B cell (primary cell): ENCODE measurements around the gene SYNPR. TPM values are rescaled to one million over a fixed set of nuclear protein-coding genes. Genes with fewer than 3 reads are reported as not detected.

Experiments used
- ATAC-seq: fragments of 200-7000 bp; cut with Tn5 transposase; one replicate; pipeline ENCODE4 v1.10.0; 2021; ENCODE audit warnings: low read depth, mild to moderate bottlenecking, moderate number of reproducible peaks, moderate library complexity
- CTCF ChIA-PET: fragments of 350-600 bp; sonication (Branson Sonifier 250); formaldehyde crosslinking; loops from one replicate; lab custom pipeline; 2021; ENCODE audit warnings: antibody characterized with exemption, inconsistent platforms; lab: Charles Lee
- POLR2A ChIA-PET: fragments of 350-600 bp; sonication (Branson Sonifier 250); formaldehyde crosslinking; loops from one replicate; lab custom pipeline; 2021; ENCODE audit warnings: antibody characterized with exemption; lab: Charles Lee
- DNase-seq: peaks from one replicate; pipeline ENCODE4 v3.0.0; 2013
- H2AFZ ChIP-seq: 2 replicates; pipeline ENCODE4 v1.6.1; 2012; ENCODE audit warnings: mild to moderate bottlenecking, low read depth, low read length; ENCODE audit not compliant: insufficient read depth, poor library complexity, severe bottlenecking
- H3K27ac ChIP-seq, 2 donors: 1 replicate in 1 of 2; 2 replicates in 1 of 2; pipeline ENCODE4 v1.5.1; 2012 to 2013; ENCODE audit warnings: low read length in 2 of 2, mild to moderate bottlenecking in 2 of 2, moderate library complexity in 1 of 2
- H3K27me3 ChIP-seq, 4 experiments: fragments of 200-600 bp in 1 of 4; sonication (generic) in 1 of 4; replicated peaks in 1 of 4; 1 replicate in 2 of 4; 2 replicates in 2 of 4; pipeline versions ENCODE4 v1.6.1 to v1.7.0; 2013 to 2016; ENCODE audit warnings: low read length in 3 of 4, mild to moderate bottlenecking in 2 of 4, mixed read lengths in 1 of 4, moderate library complexity in 1 of 4; ENCODE audit not compliant: insufficient read depth in 4 of 4, control insufficient read depth in 3 of 4; ENCODE audit errors: control extremely low read depth in 1 of 4
- H3K36me3 ChIP-seq, 2 experiments: replicated peaks in 1 of 2; 1 replicate in 1 of 2; 2 replicates in 1 of 2; pipeline versions ENCODE4 v1.6.1 to v1.7.1; 2013; ENCODE audit warnings: low read length in 1 of 2; ENCODE audit not compliant: insufficient read depth in 2 of 2, control insufficient read depth in 1 of 2; ENCODE audit errors: control extremely low read depth in 1 of 2, extremely low read depth in 1 of 2
- H3K4me1 ChIP-seq, 2 donors: fragments of 200-600 bp in 1 of 2; sonication (generic) in 1 of 2; 1 replicate in 1 of 2; 2 replicates in 1 of 2; pipeline versions ENCODE4 v1.5.1 to v1.6.1; 2013 to 2017; ENCODE audit warnings: low read length in 2 of 2; ENCODE audit not compliant: control insufficient read depth in 2 of 2, insufficient read depth in 2 of 2
- H3K4me2 ChIP-seq: replicated peaks from 2 replicates; pipeline ENCODE3; 2012; ENCODE audit warnings: mild to moderate bottlenecking, low read depth, low read length; ENCODE audit not compliant: poor library complexity, severe bottlenecking
- H3K4me3 ChIP-seq, 5 experiments: fragments of 200-600 bp in 1 of 5; sonication (generic) in 1 of 5; 1 replicate in 3 of 5; 2 replicates in 2 of 5; pipeline versions ENCODE4 v1.5.1 to v1.7.0; 2011 to 2016; ENCODE audit warnings: low read length in 4 of 5, mild to moderate bottlenecking in 4 of 5, low read depth in 2 of 5, control low read depth in 1 of 5, moderate library complexity in 1 of 5; ENCODE audit not compliant: insufficient read depth in 1 of 5; ENCODE audit errors: control extremely low read depth in 1 of 5, extremely low read depth in 1 of 5
- H3K79me2 ChIP-seq: fragments of 200-600 bp; sonication (generic); one replicate; pipeline ENCODE4 v1.6.0; 2016; ENCODE audit warnings: low read length; ENCODE audit not compliant: control insufficient read depth, insufficient read depth
- H3K9ac ChIP-seq: fragments of 200-600 bp; sonication (generic); 2 replicates; pipeline ENCODE4 v1.6.1; 2017; ENCODE audit warnings: mild to moderate bottlenecking, low read length, moderate library complexity
- H3K9me3 ChIP-seq, 3 donors: one replicate each; pipeline versions ENCODE4 v1.6.1 to v1.7.1; 2013; ENCODE audit warnings: low read length in 2 of 3; ENCODE audit not compliant: control insufficient read depth in 2 of 3, insufficient read depth in 1 of 3; ENCODE audit errors: control extremely low read depth in 1 of 3
- H4K20me1 ChIP-seq: 2 replicates; pipeline ENCODE4 v1.6.0; 2012; ENCODE audit warnings: mild to moderate bottlenecking, low read length; ENCODE audit not compliant: insufficient read depth, control insufficient read depth, poor library complexity, severe bottlenecking
- H3K27ac Mint-ChIP-seq: one replicate; pipeline ENCODE4 v1.8.0; 2021; ENCODE audit warnings: mixed read lengths
- H3K27me3 Mint-ChIP-seq: one replicate; pipeline ENCODE4 v1.8.0; 2021; ENCODE audit warnings: mixed read lengths
- H3K4me1 Mint-ChIP-seq: one replicate; pipeline ENCODE4 v1.8.0; 2021; ENCODE audit warnings: mixed read lengths
- H3K4me3 Mint-ChIP-seq: one replicate; pipeline ENCODE4 v1.8.0; 2021; ENCODE audit warnings: mixed read lengths
- H3K9me3 Mint-ChIP-seq: one replicate; pipeline ENCODE4 v1.8.0; 2022; ENCODE audit warnings: mixed read lengths; ENCODE audit not compliant: insufficient read depth
- EZH2 ChIP-seq: IDR thresholded peaks from 2 replicates; pipeline ENCODE4 v1.6.1; 2012; ENCODE audit warnings: borderline replicate concordance, low read depth, mild to moderate bottlenecking, moderate library complexity, low read length; ENCODE audit not compliant: insufficient read depth, poor library complexity, severe bottlenecking
- WGBS: methylation state at CpG from one replicate; pipeline ENCODE4 v1.1.5; 2013; ENCODE audit warnings: missing lambda C conversion rate; ENCODE audit not compliant: insufficient coverage; 5-methylcytosine and 5-hydroxymethylcytosine counted together
- intact Hi-C: fragments of 100-400 bp; cut with micrococcal nuclease; formaldehyde crosslinking; loops from one replicate; pipeline ENCODE4 v1.10.0; 2022
- polyA plus RNA-seq: library from polyadenylated mRNA; depleted of rRNA; stranded (reverse); fragments of >200 nt; gene quantifications from 2 replicates; pipeline ENCODE4 v1.2.3, GENCODE V29; 2012
- total RNA-seq, 2 donors: library from RNA; stranded (reverse); fragments of 120-200 nt in 1 of 2; gene quantifications; 1 replicate in 1 of 2; 2 replicates in 1 of 2; pipeline versions ENCODE4 v1.2.3 to v1.2.4, GENCODE V29; 2013 to 2022
- TF ChIP-seq, protein P1 (sequence below): fragments of 200-600 bp; IDR thresholded peaks from one replicate; pipeline ENCODE4 v1.8.0; 2022; ENCODE audit warnings: antibody characterized with exemption, mild to moderate bottlenecking

The SYNPR gene
- total and polyA plus RNA-seq, 2 donors (not counting 1 experiment from before 2014, with no cell fraction given) = not detected

DNA sequence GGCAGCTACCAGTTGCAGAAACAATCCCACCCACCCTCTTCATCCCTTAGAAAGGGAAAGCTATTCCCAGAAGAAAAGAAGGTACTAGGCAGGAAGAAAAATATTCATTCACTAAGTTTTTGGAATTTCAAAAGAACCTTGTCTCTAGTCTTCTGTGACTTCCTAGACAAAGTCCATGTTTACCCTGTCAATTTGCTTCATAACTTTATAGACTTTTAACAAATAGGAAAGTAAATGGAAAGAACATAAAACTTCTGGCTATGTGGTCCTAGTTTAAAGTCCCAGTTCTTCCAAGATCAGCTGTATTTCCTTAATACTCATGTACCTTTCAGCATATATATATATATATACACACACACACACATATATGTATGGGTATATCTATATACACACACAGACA, 230.7 kb downstream of the SYNPR start:
- Histone ChIP-seq H3K4me1 (no peaks in the 10 kb centered on the region), H3K27me3 (no peaks in the 10 kb centered on the region), H3K79me2 (no peaks in the 10 kb centered on the region), H3K9me3 (no peaks in the 10 kb centered on the region), H3K4me3 (no peak overlapping the region), H2AFZ (no peak overlapping the region), H3K9ac (no peak overlapping the region), H3K36me3 (no peaks in the 10 kb centered on the region), H3K4me2 (no peak overlapping the region), H3K27ac (no peak overlapping the region), H4K20me1 (no peaks in the 10 kb centered on the region)
- H3K4me1 Mint-ChIP-seq = no peaks in the 10 kb centered on the region
- ChIA-PET POLR2A (no interaction called here), CTCF (no interaction called here)
- intact Hi-C loops = no loop called here
- TF ChIP-seq EZH2 = no peak
- TF ChIP-seq, protein P1, sequence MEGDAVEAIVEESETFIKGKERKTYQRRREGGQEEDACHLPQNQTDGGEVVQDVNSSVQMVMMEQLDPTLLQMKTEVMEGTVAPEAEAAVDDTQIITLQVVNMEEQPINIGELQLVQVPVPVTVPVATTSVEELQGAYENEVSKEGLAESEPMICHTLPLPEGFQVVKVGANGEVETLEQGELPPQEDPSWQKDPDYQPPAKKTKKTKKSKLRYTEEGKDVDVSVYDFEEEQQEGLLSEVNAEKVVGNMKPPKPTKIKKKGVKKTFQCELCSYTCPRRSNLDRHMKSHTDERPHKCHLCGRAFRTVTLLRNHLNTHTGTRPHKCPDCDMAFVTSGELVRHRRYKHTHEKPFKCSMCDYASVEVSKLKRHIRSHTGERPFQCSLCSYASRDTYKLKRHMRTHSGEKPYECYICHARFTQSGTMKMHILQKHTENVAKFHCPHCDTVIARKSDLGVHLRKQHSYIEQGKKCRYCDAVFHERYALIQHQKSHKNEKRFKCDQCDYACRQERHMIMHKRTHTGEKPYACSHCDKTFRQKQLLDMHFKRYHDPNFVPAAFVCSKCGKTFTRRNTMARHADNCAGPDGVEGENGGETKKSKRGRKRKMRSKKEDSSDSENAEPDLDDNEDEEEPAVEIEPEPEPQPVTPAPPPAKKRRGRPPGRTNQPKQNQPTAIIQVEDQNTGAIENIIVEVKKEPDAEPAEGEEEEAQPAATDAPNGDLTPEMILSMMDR = no peak
- no peak for ATAC-seq
- peaks cover 3% of the 10 kb centered on the region for H3K27me3 Mint-ChIP-seq
- no peaks in the 10 kb centered on the region for H3K9me3 Mint-ChIP-seq
- no peak overlapping the region for H3K4me3 Mint-ChIP-seq
- no peak for DNase-seq
- no peak overlapping the region for H3K27ac Mint-ChIP-seq

DNA sequence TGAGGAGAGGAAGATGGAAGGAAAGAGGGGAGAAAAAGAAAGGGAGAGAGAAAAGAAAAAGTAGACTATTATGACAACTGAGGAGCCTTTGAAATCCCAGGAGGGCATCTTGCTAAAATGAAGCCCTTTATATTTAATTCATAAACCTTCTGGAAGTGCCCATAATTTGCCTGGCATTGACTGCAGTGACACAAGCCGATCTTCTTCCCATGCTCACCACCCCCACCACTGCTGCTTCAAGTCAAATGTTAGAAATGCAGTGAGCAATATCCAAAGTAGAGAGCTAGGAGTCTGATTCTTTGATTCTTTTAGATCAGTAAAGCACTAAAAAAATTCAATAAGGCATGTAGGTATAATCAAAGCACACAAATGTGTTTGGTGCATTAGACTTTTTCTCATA, 235.7 kb downstream of the SYNPR start:
- Histone ChIP-seq H3K36me3 (no peaks in the 10 kb centered on the region), H3K4me2 (no peak overlapping the region), H3K4me1 (no peaks in the 10 kb centered on the region), H3K4me3 (no peak overlapping the region), H3K79me2 (no peaks in the 10 kb centered on the region), H4K20me1 (no peaks in the 10 kb centered on the region), H3K27ac (no peak overlapping the region), H3K27me3 (no peaks in the 10 kb centered on the region), H3K9ac (no peak overlapping the region), H3K9me3 (no peaks in the 10 kb centered on the region), H2AFZ (no peak overlapping the region)
- intact Hi-C loops = no loop called here
- peaks cover 3% of the 10 kb centered on the region for H3K27me3 Mint-ChIP-seq
- ChIA-PET CTCF (no interaction called here), POLR2A (no interaction called here)
- WGBS = no CpG with 5 or more reads among the region's 1 CpG
- H3K4me3 Mint-ChIP-seq = no peak overlapping the region
- no peak for TF ChIP-seq EZH2
- TF ChIP-seq, protein P1 = no peak
- ATAC-seq = no peak
- H3K9me3 Mint-ChIP-seq = peaks cover 3% of the 10 kb centered on the region
- no peaks in the 10 kb centered on the region for H3K4me1 Mint-ChIP-seq
- no peak overlapping the region for H3K27ac Mint-ChIP-seq
- DNase-seq = no peak
